Measurements from ENCODE around the gene AIPL1. TPM values are rescaled to one million over a fixed set of nuclear protein-coding genes. Genes with fewer than 3 reads are reported as not detected.

The AIPL1 gene
- total RNA-seq, 1 experiment from 2014 or later = not detected

GRCh38 chr17:6456914-6457687 lies 22.2 kb upstream of the AIPL1 start:
- Histone ChIP-seq H4K20me1 (ENCODE audit: insufficient read depth) (no peaks in the 10 kb centered on the region), H3K4me2 (ENCODE audit: low read length) (peak overlapping the region; percentile 49), H3K4me1 (ENCODE audit: control insufficient read depth in 1 of 2, insufficient read depth in 2 of 2, low read length in 2 of 2) (peaks cover 5 to 21% of the 10 kb centered on the region in 2 experiments), H3K36me3 (ENCODE audit: control insufficient read depth in 1 of 2, insufficient read depth in 2 of 2, low read length in 2 of 2) (no peaks in the 10 kb centered on the region), H2AFZ (ENCODE audit: low read depth, low read length, poor library complexity, severe bottlenecking) (no peak overlapping the region), H3K9ac (ENCODE audit: low read length) (peak overlapping the region; percentile 1; the same call in 1 of the 2 replicates), H3K9me2 (ENCODE audit: insufficient read depth) (no peaks in the 10 kb centered on the region), H3K9me3 (ENCODE audit: control insufficient read depth in 1 of 2, insufficient read depth in 1 of 2, low read depth in 1 of 2, low read length in 2 of 2) (no peaks in the 10 kb centered on the region), H3K27me3 (ENCODE audit: insufficient read depth, low read length) (no peaks in the 10 kb centered on the region), H3K79me2 (ENCODE audit: insufficient read depth, low read length) (no peaks in the 10 kb centered on the region), H3K27ac (ENCODE audit: low read depth, low read length) (peak overlapping the region; percentile 29; the same call in 1 of the 2 replicates), H3K4me3 (replicated peaks in 1 of 2; ENCODE audit: low read depth in 1 of 2, low read length in 2 of 2) (no peak overlapping the region)
- TF ChIP-seq ELF1 (IDR thresholded peaks at IDR 0.05; ENCODE audit: borderline replicate concordance, low read depth) (no peak), RAD21 (IDR thresholded peaks at IDR 0.05; ENCODE audit: low read depth) (no peak), EGR1 (IDR thresholded peaks at IDR 0.05; ENCODE audit: low read depth) (no peak), POLR2A (IDR thresholded peaks at IDR 0.05; ENCODE audit: borderline replicate concordance, extremely low read depth, insufficient read depth, insufficient read length) (no peak), POLR2AphosphoS5 (IDR thresholded peaks at IDR 0.05; ENCODE audit: low read depth, low read length) (no peak), JUND (IDR thresholded peaks at IDR 0.05) (no peak), YY1 (IDR thresholded peaks at IDR 0.05; ENCODE audit: extremely low read depth, insufficient replicate concordance, low read depth, low read length) (peak; percentile 29)
- BruUV-seq (replicated peaks) = no TSS peak
- POLR2A ChIA-PET = interaction anchor here (0.5 to 1.1 kb wide), 2 partner anchors 13 to 1106 kb away, joined by 3 to 5 read pairs; partner anchors contain the start of gene PIMREG
- DNase-seq (ENCODE audit: low read depth, low spot score) = no peak
- RAD21 ChIA-PET (ENCODE audit: low non-redundant PET in 1 of 2, low total read pairs in 2 of 2, uncharacterized antibody in 2 of 2, unreplicated experiment in 2 of 2) = interaction anchor here in 1 of 2 experiments (0.5 to 0.6 kb wide), 2 partner anchors 16 to 95 kb away, joined by 3 read pairs; no protein-coding TSS in a partner anchor
- peak; percentile 71 for ATAC-seq
- intact Hi-C loops (cut with micrococcal nuclease) = no loop called here
- CTCF ChIA-PET = no interaction called here

- intact Hi-C loops (cut with micrococcal nuclease) = no loop called here
- Histone ChIP-seq H3K4me3 (replicated peaks in 1 of 2; ENCODE audit: low read depth in 1 of 2, low read length in 2 of 2) (no peak overlapping the region), H3K79me2 (ENCODE audit: insufficient read depth, low read length) (no peaks in the 10 kb centered on the region), H3K36me3 (ENCODE audit: control insufficient read depth in 1 of 2, insufficient read depth in 2 of 2, low read length in 2 of 2) (no peaks in the 10 kb centered on the region), H3K27ac (ENCODE audit: low read depth, low read length) (no peak overlapping the region), H2AFZ (ENCODE audit: low read depth, low read length, poor library complexity, severe bottlenecking) (no peak overlapping the region), H3K27me3 (ENCODE audit: insufficient read depth, low read length) (no peaks in the 10 kb centered on the region), H3K9ac (ENCODE audit: low read length) (no peak overlapping the region), H3K4me2 (ENCODE audit: low read length) (peak overlapping the region; percentile 49), H3K9me3 (ENCODE audit: control insufficient read depth in 1 of 2, insufficient read depth in 1 of 2, low read depth in 1 of 2, low read length in 2 of 2) (no peaks in the 10 kb centered on the region), H4K20me1 (ENCODE audit: insufficient read depth) (no peaks in the 10 kb centered on the region), H3K4me1 (ENCODE audit: control insufficient read depth in 1 of 2, insufficient read depth in 2 of 2, low read length in 2 of 2) (peaks cover 5 to 21% of the 10 kb centered on the region in 2 experiments), H3K9me2 (ENCODE audit: insufficient read depth) (no peaks in the 10 kb centered on the region)
- ChIA-PET RAD21 (ENCODE audit: low non-redundant PET in 1 of 2, low total read pairs in 2 of 2, uncharacterized antibody in 2 of 2, unreplicated experiment in 2 of 2) (no interaction called here), CTCF (interaction anchor here (0.9 kb wide), 1 partner anchor 192 kb away, joined by 3 read pairs; no protein-coding TSS in a partner anchor), POLR2A (interaction anchor here (1.1 kb wide), 1 partner anchor 12 kb away, joined by 5 read pairs; the partner anchor contains the start of gene PIMREG)
- BruUV-seq (replicated peaks) = no TSS peak
- DNase-seq (ENCODE audit: low read depth, low spot score) = no peak
- ATAC-seq = no peak
- TF ChIP-seq SRF (IDR thresholded peaks at IDR 0.05; ENCODE audit: low read depth) (no peak), REST (IDR thresholded peaks at IDR 0.05; ENCODE audit: low read depth) (no peak), YY1 (IDR thresholded peaks at IDR 0.05; ENCODE audit: extremely low read depth, insufficient replicate concordance, low read depth, low read length) (no peak), ATF3 (IDR thresholded peaks at IDR 0.05) (no peak), POLR2AphosphoS5 (IDR thresholded peaks at IDR 0.05; ENCODE audit: low read depth, low read length) (no peak), ZFX (IDR thresholded peaks at IDR 0.05) (no peak), JUND (IDR thresholded peaks at IDR 0.05) (no peak), ZBTB33 (IDR thresholded peaks at IDR 0.05; ENCODE audit: extremely low read depth, insufficient replicate concordance, low read length) (no peak), POLR2A (IDR thresholded peaks at IDR 0.05; ENCODE audit: borderline replicate concordance, extremely low read depth, insufficient read depth, insufficient read length) (no peak), SP1 (IDR thresholded peaks at IDR 0.05; ENCODE audit: low read depth) (no peak)
These were observed 21.4 kb upstream of the AIPL1 start for GRCh38 chr17:6456321-6456720.
